Caco-2 (cell line): Measurements from ENCODE around the gene SELPLG. TPM values are rescaled to one million over a fixed set of nuclear protein-coding genes. Genes with fewer than 3 reads are reported as not detected.

Experiments
- BruUV-seq: library from RNA; stranded (reverse); fragments of 400-500 nt; replicated peaks from 2 replicates; lab custom pipeline; 2021; lab: Mats Ljungman, UMichigan
- CTCF ChIA-PET: fragments of 300-600 bp; sonication (Branson Sonifier 250); formaldehyde crosslinking; loops from one replicate; lab custom pipeline; 2022; ENCODE audit warnings: antibody characterized with exemption; lab: Charles Lee
- POLR2A ChIA-PET: fragments of 300-600 bp; sonication (Branson Sonifier 250); formaldehyde crosslinking; loops from one replicate; lab custom pipeline; 2022; ENCODE audit warnings: antibody characterized with exemption; lab: Charles Lee
- DNase-seq, 2 experiments: peaks; one replicate each; pipeline versions ENCODE4 v3.0.0 to v3.0.0-alpha.2; 2020 to 2022
- H3K27me3 ChIP-seq: replicated peaks from 2 replicates; pipeline ENCODE4 v1.6.0; 2011; ENCODE audit warnings: low read length; ENCODE audit not compliant: control insufficient read depth, insufficient read depth
- H3K36me3 ChIP-seq: 2 replicates; pipeline ENCODE4 v1.5.1; 2011; ENCODE audit warnings: low read length; ENCODE audit not compliant: control insufficient read depth, insufficient read depth
- H3K4me1 ChIP-seq: fragments of 250-450 bp; sonication (Bioruptor Pico); 2 replicates; pipeline ENCODE4 v1.5.1; 2020; ENCODE audit warnings: mild to moderate bottlenecking
- H3K4me3 ChIP-seq: 2 replicates; pipeline ENCODE4 v1.5.1; 2011; ENCODE audit warnings: low read depth, mild to moderate bottlenecking, control low read depth, low read length
- H3K9me3 ChIP-seq: fragments of 250-450 bp; sonication (Bioruptor Pico); 2 replicates; pipeline ENCODE4 v1.5.1; 2020; ENCODE audit warnings: mild to moderate bottlenecking, moderate library complexity
- H3K27ac Mint-ChIP-seq: one replicate; pipeline ENCODE4 v1.8.0; 2022; ENCODE audit warnings: mixed read lengths; ENCODE audit not compliant: unreplicated experiment
- H3K27me3 Mint-ChIP-seq: one replicate; pipeline ENCODE4 v1.8.0; 2022; ENCODE audit warnings: mixed read lengths; ENCODE audit not compliant: insufficient read depth, unreplicated experiment
- H3K36me3 Mint-ChIP-seq: one replicate; pipeline ENCODE4 v1.8.0; 2022; ENCODE audit warnings: mild to moderate bottlenecking, mixed read lengths; ENCODE audit not compliant: insufficient read depth, unreplicated experiment
- H3K4me1 Mint-ChIP-seq: one replicate; pipeline ENCODE4 v1.8.0; 2022; ENCODE audit warnings: low read depth, mixed read lengths; ENCODE audit not compliant: unreplicated experiment
- H3K4me3 Mint-ChIP-seq: one replicate; pipeline ENCODE4 v1.8.0; 2022; ENCODE audit warnings: mild to moderate bottlenecking, moderate library complexity, mixed read lengths; ENCODE audit not compliant: unreplicated experiment
- H3K9me3 Mint-ChIP-seq: one replicate; pipeline ENCODE4 v1.8.0; 2022; ENCODE audit warnings: mixed read lengths; ENCODE audit not compliant: unreplicated experiment
- CTCF ChIP-seq, 2 experiments: fragments of 200-600 bp in 1 of 2; IDR thresholded peaks; 1 replicate in 1 of 2; 2 replicates in 1 of 2; pipeline versions ENCODE4 v1.5.1 to v1.8.0; 2011 to 2022; ENCODE audit warnings: antibody characterized with exemption in 1 of 2, control low read depth in 1 of 2, inconsistent platforms in 1 of 2, low read depth in 1 of 2, low read length in 1 of 2, mild to moderate bottlenecking in 1 of 2, moderate library complexity in 1 of 2; ENCODE audit not compliant: insufficient read depth in 1 of 2, severe bottlenecking in 1 of 2, unreplicated experiment in 1 of 2
- intact Hi-C: fragments of 100-400 bp; cut with micrococcal nuclease; formaldehyde crosslinking; loops from one replicate; pipeline ENCODE4 v1.10.0; 2022; ENCODE audit not compliant: unreplicated experiment
- microRNA-seq: library from miRNA; unstranded; fragments of <30 nt; microRNA quantifications from one replicate; pipeline ENCODE4 v1.2.0, GENCODE V29; 2022
- total RNA-seq: library from RNA; stranded (reverse); gene quantifications from 2 replicates; pipeline ENCODE4 v1.2.3, GENCODE V29; 2022

The SELPLG gene
- total RNA-seq, 1 experiment from 2014 or later, result 0.23 TPM

- no peak overlapping the region for H3K27ac Mint-ChIP-seq
- BruUV-seq, result no TSS peak
These were observed 61.4 kb downstream of the SELPLG start for GRCh38 chr12:108572166-108572790.

More at GRCh38 chr12:108572166-108572790, 61.4 kb downstream of the SELPLG start:
- DNase-seq, result no peak
- Histone ChIP-seq H3K27me3 (no peaks in the 10 kb centered on the region), H3K4me3 (no peak overlapping the region), H3K36me3 (no peaks in the 10 kb centered on the region), H3K9me3 (no peaks in the 10 kb centered on the region), H3K4me1 (no peaks in the 10 kb centered on the region)
- CTCF ChIA-PET, result no interaction called here
- no peaks in the 10 kb centered on the region for H3K9me3 Mint-ChIP-seq
- no peak for TF ChIP-seq CTCF (IDR thresholded peaks at IDR 0.05; ENCODE audit: insufficient read depth in 1 of 2, low read depth in 1 of 2, low read length in 1 of 2, severe bottlenecking in 1 of 2, unreplicated experiment in 1 of 2)
- H3K4me1 Mint-ChIP-seq, result no peaks in the 10 kb centered on the region
- peaks cover 13% of the 10 kb centered on the region for H3K36me3 Mint-ChIP-seq
- H3K4me3 Mint-ChIP-seq, result no peak overlapping the region
- peaks cover 4% of the 10 kb centered on the region for H3K27me3 Mint-ChIP-seq
- intact Hi-C loops, result no loop called here
- POLR2A ChIA-PET, result no interaction called here

Small RNA genes lying within 50 kb of the gene (microRNA-seq; reads per million reads assigned to microRNA genes)
- gene MIR4496, result not detected

Other genes starting within 250 kb of the SELPLG start
- gene FICD, start 118.6 kb downstream of the SELPLG start, total RNA-seq, result 2.8 and 3.6 TPM in 2 replicates
- 77.3 and 79.2 TPM in 2 replicates for gene SART3, start 72.7 kb downstream of the SELPLG start, total RNA-seq
- gene ISCU, start 71.3 kb downstream of the SELPLG start, total RNA-seq, result 70.1 and 86.9 TPM in 2 replicates
- not detected in 2 replicates for gene TMEM119, start 35.8 kb downstream of the SELPLG start, total RNA-seq
- gene CORO1C, start 97.6 kb upstream of the SELPLG start, total RNA-seq, result 176 and 195 TPM in 2 replicates
- 26.0 and 27.7 TPM in 2 replicates for gene SSH1, start 223.7 kb upstream of the SELPLG start, total RNA-seq
- not detected in 2 replicates for gene DAO, start 246.2 kb upstream of the SELPLG start, total RNA-seq